NCI-H2227 (cell line): ENCODE results near the gene MMP14.
"Not testable (repeated sequence)": the region's sequence is repeated elsewhere in the genome, so short reads cannot be mapped to it uniquely, and the experiment has no call there.

Experiments
- DNase-seq: peaks from one replicate; lab custom pipeline; 2025; ENCODE audit not compliant: unreplicated experiment; lab: John Stamatoyannopoulos, UW

Gene MMP14

DNA sequence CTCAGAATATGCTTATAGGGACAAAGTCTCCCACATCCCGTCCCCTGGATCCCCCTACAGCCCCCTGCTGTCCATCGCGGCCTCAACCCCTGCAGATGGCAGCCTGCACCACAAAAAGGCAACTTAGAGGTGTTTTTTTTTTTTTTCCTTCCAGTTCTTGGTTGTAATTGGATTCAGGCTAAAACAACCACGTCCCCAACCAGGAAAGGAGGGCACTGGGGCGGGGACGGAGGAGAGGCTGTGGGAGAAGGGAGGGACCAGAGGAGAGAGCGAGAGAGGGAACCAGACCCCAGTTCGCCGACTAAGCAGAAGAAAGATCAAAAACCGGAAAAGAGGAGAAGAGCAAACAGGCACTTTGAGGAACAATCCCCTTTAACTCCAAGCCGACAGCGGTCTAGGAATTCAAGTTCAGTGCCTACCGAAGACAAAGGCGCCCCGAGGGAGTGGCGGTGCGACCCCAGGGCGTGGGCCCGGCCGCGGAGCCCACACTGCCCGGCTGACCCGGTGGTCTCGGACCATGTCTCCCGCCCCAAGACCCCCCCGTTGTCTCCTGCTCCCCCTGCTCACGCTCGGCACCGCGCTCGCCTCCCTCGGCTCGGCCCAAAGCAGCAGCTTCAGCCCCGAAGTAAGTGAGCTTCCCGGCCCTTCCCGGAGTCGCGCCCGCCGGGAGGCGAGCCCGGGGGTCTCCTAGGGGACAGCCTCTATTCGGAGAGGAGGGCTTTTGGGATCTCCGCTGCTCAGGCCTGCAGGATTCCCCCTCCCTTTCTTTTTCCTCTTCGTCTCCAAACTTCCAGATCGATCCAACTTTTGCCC lies at the start of gene MMP14:
MMP14 (plus strand) TSS at position 285 of the 813 bp plus-strand sequence; CDS start at position 518, 233 bp downstream.
- DNase-seq, result no peak

DNA sequence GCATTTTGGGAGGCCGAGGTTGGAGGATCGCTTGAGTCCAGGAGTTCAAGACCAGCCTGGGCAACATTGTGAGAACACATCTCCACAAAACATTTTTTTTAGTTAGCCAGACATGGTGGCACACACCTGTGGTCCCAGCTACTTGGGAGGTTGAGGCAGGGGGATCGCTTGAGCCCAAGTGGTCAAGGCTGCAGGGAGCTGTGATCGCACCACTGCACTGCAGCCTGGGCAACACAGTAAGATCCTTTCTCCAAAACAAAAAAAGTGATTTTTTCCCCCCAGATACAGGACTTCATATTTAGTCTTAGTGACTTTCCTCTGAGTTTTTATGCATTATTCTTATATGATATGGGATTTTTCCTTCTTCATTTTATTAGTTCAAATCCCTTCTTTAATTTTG lies 49.7 kb upstream of the MMP14 start:
- no peak for DNase-seq

DNA sequence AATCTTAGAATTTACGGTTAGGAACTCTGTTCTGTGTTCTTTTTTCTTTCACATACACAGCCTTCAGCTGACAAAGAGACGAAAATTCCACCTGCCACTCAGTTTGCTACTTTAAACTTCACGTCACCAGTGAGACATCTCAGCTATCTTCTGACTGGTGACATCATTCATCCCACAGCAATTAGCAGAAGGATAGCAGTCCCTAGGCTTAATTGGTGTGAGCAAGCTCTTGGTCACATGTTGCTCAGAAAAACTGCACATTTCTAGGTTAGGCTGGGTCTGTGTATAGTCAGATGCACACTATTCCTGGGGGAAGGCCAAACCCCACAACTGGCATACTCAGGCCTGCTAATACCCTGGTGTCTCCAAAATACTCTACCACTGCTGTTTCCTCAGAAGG lies 45.1 kb upstream of the MMP14 start:
- DNase-seq, result no peak

- no peak for DNase-seq
Observed at GRCh38 chr14:22792158-22792557, 44.2 kb upstream of the MMP14 start.

GRCh38 chr14:22793550-22793949 lies 42.8 kb upstream of the MMP14 start:
- not testable (repeated sequence) for DNase-seq

DNA sequence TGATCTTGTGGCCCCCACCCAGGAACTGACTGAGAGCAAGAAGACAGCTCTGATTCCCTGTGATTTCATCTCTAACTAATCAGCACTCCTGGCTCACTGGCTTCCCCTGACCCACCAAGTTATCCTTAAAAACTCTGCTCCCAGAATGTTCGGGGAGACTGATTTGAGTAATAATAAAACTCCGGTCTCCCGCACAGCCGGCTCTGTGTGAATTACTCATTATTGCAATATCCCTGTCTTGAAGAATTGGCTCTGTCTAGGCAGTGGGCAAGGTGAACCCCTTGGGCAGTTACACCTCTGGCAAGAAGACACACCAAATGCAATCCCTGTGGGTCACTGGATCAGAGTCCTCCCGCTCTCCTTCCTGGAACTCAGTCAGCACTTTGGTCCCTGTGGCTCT lies 42.4 kb upstream of the MMP14 start:
- no peak for DNase-seq

DNA sequence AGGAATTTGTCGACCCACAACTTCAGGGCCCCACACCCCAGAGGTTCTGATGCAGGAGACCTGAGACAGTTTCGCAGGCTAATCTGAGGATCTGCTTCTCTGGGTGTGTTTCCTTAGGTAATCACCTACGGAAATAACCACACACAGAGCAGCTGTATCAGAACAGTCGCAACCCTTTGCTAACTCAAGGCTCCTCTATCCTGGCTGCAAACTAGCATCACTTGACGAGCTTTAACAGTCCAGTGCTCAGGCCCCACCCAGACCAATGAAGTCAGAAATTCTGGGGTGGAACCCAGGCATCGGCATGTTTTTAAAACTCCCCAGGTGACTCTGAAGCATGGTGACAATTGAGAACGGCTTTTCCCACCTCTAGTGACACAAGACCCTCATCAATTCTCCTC lies 41.8 kb upstream of the MMP14 start:
- no peak for DNase-seq

- DNase-seq, result no peak
Observed at GRCh38 chr14:22796087-22796707, 40.2 kb upstream of the MMP14 start.

DNA sequence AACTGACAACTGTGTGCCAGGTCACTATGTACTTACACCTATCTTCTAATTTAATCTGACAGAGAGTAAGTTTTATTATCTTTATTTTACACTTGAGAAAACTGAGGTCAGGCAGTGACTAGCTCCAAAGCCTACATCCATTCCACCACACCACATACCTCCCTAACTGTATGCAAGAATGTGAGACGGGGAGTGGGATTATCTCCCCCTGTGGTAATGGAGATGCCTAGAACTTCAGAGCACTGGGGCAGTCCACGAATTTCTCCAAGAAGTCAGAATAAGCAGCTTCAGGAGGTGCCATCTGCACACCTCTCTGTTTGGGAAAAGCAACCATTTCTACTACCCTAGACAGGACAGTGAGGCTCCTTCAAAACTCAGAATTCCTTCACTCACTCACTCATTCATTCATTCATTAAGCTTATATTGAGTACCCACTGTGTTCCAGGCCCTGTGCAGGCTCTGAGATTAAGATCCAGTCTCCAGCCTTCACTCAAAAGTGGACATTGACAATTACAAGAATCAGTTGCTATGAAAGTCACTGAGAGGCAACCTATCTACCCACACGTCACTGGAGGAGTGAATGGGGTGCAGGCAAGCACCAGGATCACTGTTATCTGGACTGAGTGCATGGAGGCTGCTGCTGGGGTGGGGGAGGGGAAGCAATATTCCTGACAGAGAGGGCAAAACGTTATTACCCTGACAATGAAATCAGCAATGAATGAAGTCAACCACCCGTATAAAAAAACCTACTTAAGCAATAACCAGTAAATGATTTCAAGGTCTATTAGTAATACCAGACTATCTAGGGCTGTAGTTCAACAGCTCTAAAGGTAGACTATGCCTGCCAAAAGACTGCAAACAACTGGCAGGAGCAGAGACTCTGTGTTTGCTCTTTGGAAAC lies 39.1 kb upstream of the MMP14 start:
- no peak for DNase-seq

DNA sequence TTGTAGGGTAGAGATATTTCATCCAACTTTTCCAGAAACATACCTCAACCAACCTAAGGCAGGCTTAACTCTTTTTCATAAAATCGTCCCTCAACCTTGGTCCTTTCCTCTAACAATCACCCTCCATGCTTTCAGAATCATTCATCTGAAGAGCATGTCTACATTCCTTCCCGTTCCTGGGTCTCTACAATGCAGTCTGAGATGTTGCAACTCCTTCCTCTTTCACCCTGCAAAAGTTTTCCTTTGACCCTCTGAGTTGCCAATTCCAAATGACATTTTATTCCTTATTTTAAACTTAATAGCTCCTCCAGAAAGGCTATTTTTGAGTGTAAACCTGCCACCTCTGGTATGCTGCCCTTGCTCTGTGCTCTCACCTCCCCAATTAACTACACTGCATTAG lies 37.9 kb upstream of the MMP14 start:
- no peak for DNase-seq

DNA sequence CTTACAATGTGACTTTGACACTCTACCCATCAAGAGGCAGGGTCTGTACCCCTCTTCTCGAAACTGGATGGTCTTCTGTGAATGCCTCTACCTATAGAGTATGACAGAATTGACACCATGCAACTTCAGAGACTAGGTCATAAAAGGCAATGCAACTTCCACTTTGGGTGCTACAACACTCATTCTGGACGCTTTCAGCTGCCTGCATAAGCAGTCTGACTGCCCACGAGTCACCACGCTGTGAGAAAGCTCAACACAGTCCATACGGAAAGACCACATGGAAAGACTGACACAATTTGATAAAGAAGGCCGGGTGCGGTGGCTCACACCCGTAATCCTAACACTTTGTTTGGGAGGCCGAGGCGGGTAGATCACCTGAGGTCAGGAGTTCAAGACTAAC lies 36.0 kb upstream of the MMP14 start:
- no peak for DNase-seq

DNA sequence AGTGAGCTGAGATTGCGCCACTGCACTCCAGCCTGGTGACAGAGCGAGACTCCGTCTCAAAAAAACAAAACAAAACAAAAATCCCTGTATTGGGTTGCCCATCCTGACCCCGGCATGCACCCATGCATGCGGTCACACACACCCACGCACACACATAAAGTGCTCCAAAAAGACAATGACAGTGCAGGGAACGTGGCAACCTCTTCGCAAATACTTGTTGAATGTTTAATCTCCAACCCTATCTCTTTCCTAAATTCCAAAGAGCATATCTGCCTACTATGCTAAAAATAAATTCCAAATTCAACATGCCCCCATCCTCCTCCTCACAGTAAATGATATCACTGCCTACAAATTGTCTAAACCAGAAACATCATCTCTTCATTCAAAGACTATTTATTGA lies 34.7 kb upstream of the MMP14 start:
- no peak for DNase-seq

GRCh38 chr14:22802860-22803686 lies 33.3 kb upstream of the MMP14 start:
- DNase-seq, result no peak

DNA sequence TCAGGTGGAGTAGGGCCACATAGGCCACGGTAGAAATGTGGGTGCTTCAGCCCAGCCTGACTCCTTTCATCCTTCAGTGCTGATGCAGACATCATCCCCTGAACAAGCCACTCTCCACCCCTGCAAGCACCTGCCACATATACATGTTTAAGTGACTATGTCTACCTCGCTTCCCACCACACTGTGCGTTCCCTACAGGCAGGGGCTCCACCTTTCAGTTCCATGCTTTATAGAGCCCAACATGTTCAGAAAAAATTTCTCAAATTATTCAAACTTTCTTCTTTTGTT lies 32.8 kb upstream of the MMP14 start:
- no peak for DNase-seq

- DNase-seq, result not testable (repeated sequence)
Observed at GRCh38 chr14:22805235-22805634, 31.1 kb upstream of the MMP14 start.

- DNase-seq, result no peak
Observed at GRCh38 chr14:22807432-22808087, 28.8 kb upstream of the MMP14 start.

DNA sequence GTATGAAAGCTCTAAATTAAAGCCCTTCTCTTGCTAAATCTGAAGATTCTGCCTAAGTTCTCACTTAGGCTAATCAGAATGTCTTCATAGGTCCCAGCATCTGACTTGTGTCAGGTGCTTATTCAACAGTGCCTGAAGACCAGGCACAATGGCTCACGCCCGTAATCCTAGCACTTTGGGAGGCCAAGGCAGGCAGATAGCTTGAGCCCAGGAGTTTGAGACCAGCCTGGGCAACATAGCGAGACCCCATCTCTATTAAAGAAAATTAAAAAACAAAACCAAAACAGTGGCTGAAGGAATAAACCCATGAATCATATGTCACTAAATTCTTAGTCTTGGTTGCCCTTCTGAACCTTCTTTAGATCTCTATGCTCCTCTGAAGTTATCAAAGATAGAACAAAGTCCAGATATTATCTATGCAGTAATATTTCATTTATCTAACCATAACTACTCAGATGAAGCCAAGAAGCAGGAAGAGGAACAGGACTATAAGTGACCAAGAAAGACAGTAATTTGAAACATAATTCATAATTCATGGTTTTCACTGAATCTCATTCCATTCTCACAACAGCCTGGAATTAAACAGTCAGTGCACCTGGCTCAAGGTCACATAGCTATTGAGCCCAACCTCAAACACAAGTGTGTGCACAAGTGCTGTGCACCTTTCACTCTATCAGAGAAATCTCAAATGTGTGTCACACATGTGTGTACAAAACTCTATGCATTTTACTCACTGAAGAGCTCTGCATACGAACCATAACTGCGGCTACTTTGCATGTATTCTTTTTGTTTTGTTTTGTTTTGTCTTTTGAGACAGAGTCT lies 27.8 kb upstream of the MMP14 start:
- DNase-seq, result no peak

- no peak for DNase-seq
Observed at GRCh38 chr14:22811722-22812121, 24.7 kb upstream of the MMP14 start.

DNA sequence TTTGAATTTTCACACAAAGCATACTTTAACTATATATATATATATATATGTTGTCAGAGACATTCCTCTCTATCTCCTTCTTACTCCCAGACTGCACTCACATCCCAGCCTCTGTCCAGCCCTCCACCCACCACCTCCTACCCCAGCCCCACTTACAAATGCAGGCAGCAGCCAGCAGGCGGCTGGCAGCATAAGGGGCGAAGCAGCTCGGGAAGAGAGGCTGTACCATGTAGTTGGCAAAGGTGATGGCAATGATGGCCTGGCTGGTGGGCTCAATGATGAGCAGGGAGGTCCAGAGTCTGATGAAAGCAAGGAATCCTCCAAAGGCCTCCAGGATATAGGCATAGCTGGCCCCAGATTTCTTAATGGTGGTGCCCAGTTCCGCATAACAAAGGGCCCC lies 23.6 kb upstream of the MMP14 start:
- no peak for DNase-seq

DNA sequence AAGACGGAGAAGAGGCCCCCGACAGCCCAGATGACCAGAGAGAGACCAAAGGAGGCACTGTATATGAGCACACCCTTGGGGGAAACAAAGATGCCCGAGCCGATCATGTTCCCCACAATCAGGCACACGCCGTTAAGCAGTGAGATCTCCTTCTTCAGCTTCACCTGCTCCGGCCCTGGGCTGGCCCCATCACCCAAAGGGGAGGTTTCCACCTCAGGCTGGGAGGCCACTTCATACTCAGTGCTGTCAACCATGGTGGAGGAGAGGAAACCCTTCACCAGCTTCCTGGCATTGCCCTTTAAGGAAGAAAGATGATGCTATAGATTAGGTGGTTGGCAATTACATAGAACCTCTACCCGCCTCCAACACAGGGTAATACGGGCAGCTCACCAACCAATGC lies 23.2 kb upstream of the MMP14 start:
- DNase-seq, result no peak
